CD4-positive, alpha-beta T cell treated with Interleukin-6 for 4 hours (primary cell): ENCODE data around the gene BCKDHB.
A peak's percentile ranks its signal among the peaks of the same experiment; 100 is the strongest.
"Not testable (repeated sequence)": the region's sequence is repeated elsewhere in the genome, so short reads cannot be mapped to it uniquely, and the experiment has no call there.

Experiments
- DNase-seq: peaks from one replicate; pipeline ENCODE4 v3.0.0-alpha.2; 2020; ENCODE audit warnings: mixed read lengths

The BCKDHB gene

GRCh38 chr6:80211286-80211685 lies 104.8 kb downstream of the BCKDHB start:
- DNase-seq: no peak

GRCh38 chr6:80211890-80212289 lies 105.4 kb downstream of the BCKDHB start:
- DNase-seq: not testable (repeated sequence)

GRCh38 chr6:80214436-80215022 lies 108.1 kb downstream of the BCKDHB start:
- DNase-seq: peak; percentile 2

GRCh38 chr6:80215063-80215462 lies 108.6 kb downstream of the BCKDHB start:
- no peak for DNase-seq

- no peak for DNase-seq
These were observed 111.3 kb downstream of the BCKDHB start for GRCh38 chr6:80217794-80218193.

- no peak for DNase-seq
These were observed 117.3 kb downstream of the BCKDHB start for GRCh38 chr6:80223743-80224212.

GRCh38 chr6:80226151-80226550 lies 119.7 kb downstream of the BCKDHB start:
- DNase-seq: no peak

GRCh38 chr6:80226699-80227098 lies 120.2 kb downstream of the BCKDHB start:
- no peak for DNase-seq

GRCh38 chr6:80227545-80228105 lies 121.2 kb downstream of the BCKDHB start:
- no peak for DNase-seq

- no peak for DNase-seq
These were observed 126.8 kb downstream of the BCKDHB start for GRCh38 chr6:80233262-80233661.

- DNase-seq: no peak
These were observed 127.5 kb downstream of the BCKDHB start for GRCh38 chr6:80233958-80234357.

- no peak for DNase-seq
These were observed 127.9 kb downstream of the BCKDHB start for GRCh38 chr6:80234401-80234800.

GRCh38 chr6:80234908-80235307 lies 128.4 kb downstream of the BCKDHB start:
- DNase-seq: no peak

GRCh38 chr6:80235647-80236046 lies 129.2 kb downstream of the BCKDHB start:
- no peak for DNase-seq

GRCh38 chr6:80238754-80239153 lies 132.3 kb downstream of the BCKDHB start:
- not testable (repeated sequence) for DNase-seq

- no peak for DNase-seq
These were observed 138.6 kb downstream of the BCKDHB start for GRCh38 chr6:80245043-80245442.

- DNase-seq: no peak
These were observed 143.4 kb downstream of the BCKDHB start for GRCh38 chr6:80249897-80250296.

GRCh38 chr6:80250391-80250997 lies 144.0 kb downstream of the BCKDHB start:
- DNase-seq: no peak

GRCh38 chr6:80251321-80251720 lies 144.8 kb downstream of the BCKDHB start:
- DNase-seq: no peak

- no peak for DNase-seq
These were observed 148.2 kb downstream of the BCKDHB start for GRCh38 chr6:80254716-80255115.

GRCh38 chr6:80256691-80257090 lies 150.2 kb downstream of the BCKDHB start:
- no peak for DNase-seq

- DNase-seq: no peak
These were observed 152.6 kb downstream of the BCKDHB start for GRCh38 chr6:80259118-80259517.

- DNase-seq: no peak
These were observed 157.1 kb downstream of the BCKDHB start for GRCh38 chr6:80263585-80263984.
